Naive thymus-derived CD4-positive, alpha-beta T cell (primary cell): ENCODE data around the gene ZSCAN4. TPM values are rescaled to one million over a fixed set of nuclear protein-coding genes. Genes with fewer than 3 reads are reported as not detected.

Source experiments
- ATAC-seq: fragments of 150-1000 bp; cut with Tn5 transposase; 2 replicates; pipeline ENCODE4 v1.10.0; 2021; ENCODE audit warnings: mild to moderate bottlenecking, moderate library complexity
- CTCF ChIA-PET: fragments of 350-600 bp; sonication (Branson Sonifier 250); formaldehyde crosslinking; loops from one replicate; lab custom pipeline; 2021; ENCODE audit warnings: antibody characterized with exemption; lab: Charles Lee
- POLR2A ChIA-PET: fragments of 350-600 bp; sonication (Branson Sonifier 250); formaldehyde crosslinking; loops from one replicate; lab custom pipeline; 2021; ENCODE audit warnings: antibody characterized with exemption, inconsistent platforms; lab: Charles Lee
- DNase-seq, 9 donors: peaks; one replicate each; pipeline versions ENCODE4 v3.0.0 to v3.0.0-alpha.2; 2020 to 2022; ENCODE audit warnings: mixed read lengths in 1 of 9
- H3K27ac ChIP-seq: one replicate; pipeline ENCODE4 v1.7.0; 2013; ENCODE audit warnings: mild to moderate bottlenecking, low read depth, low read length, moderate library complexity
- H3K27me3 ChIP-seq, 2 donors: one replicate each; pipeline ENCODE4 v1.7.0; 2013; ENCODE audit warnings: low read length in 2 of 2, mild to moderate bottlenecking in 2 of 2, moderate library complexity in 2 of 2; ENCODE audit not compliant: control insufficient read depth in 2 of 2, insufficient read depth in 2 of 2
- H3K36me3 ChIP-seq, 3 experiments: 1 replicate in 2 of 3; 2 replicates in 1 of 3; pipeline ENCODE4 v1.7.0; 2013; ENCODE audit warnings: low read length in 3 of 3, mild to moderate bottlenecking in 3 of 3, moderate library complexity in 1 of 3; ENCODE audit not compliant: insufficient read depth in 3 of 3, control insufficient read depth in 2 of 3
- H3K4me1 ChIP-seq, 2 donors: one replicate each; pipeline ENCODE4 v1.7.0; 2013; ENCODE audit warnings: low read length in 2 of 2, mild to moderate bottlenecking in 2 of 2, moderate library complexity in 1 of 2; ENCODE audit not compliant: control insufficient read depth in 2 of 2, insufficient read depth in 2 of 2
- H3K4me3 ChIP-seq: 2 replicates; pipeline ENCODE4 v1.7.0; 2013; ENCODE audit warnings: mild to moderate bottlenecking, low read length
- H3K9me3 ChIP-seq, 3 experiments: 1 replicate in 2 of 3; 2 replicates in 1 of 3; pipeline ENCODE4 v1.7.0; 2013; ENCODE audit warnings: low read length in 3 of 3; ENCODE audit not compliant: control insufficient read depth in 2 of 3
- H3K27ac Mint-ChIP-seq, 9 donors: one replicate each; pipeline ENCODE4 v1.8.0; 2020 to 2022; ENCODE audit warnings: mixed read lengths in 9 of 9, mild to moderate bottlenecking in 8 of 9, moderate library complexity in 5 of 9, inconsistent platforms in 2 of 9
- H3K27me3 Mint-ChIP-seq, 5 donors: one replicate each; pipeline ENCODE4 v1.8.0; 2021 to 2022; ENCODE audit warnings: mixed read lengths in 5 of 5, mild to moderate bottlenecking in 1 of 5
- H3K36me3 Mint-ChIP-seq, 5 donors: one replicate each; pipeline ENCODE4 v1.8.0; 2020 to 2022; ENCODE audit warnings: mixed read lengths in 5 of 5, mild to moderate bottlenecking in 3 of 5, inconsistent platforms in 1 of 5
- H3K4me1 Mint-ChIP-seq, 7 donors: one replicate each; pipeline ENCODE4 v1.8.0; 2020 to 2022; ENCODE audit warnings: mixed read lengths in 7 of 7, mild to moderate bottlenecking in 3 of 7, inconsistent platforms in 1 of 7
- H3K4me3 Mint-ChIP-seq, 10 donors: one replicate each; pipeline ENCODE4 v1.8.0; 2020 to 2022; ENCODE audit warnings: mild to moderate bottlenecking in 10 of 10, mixed read lengths in 10 of 10, moderate library complexity in 6 of 10, inconsistent platforms in 2 of 10
- H3K9me3 Mint-ChIP-seq, 11 donors: one replicate each; pipeline ENCODE4 v1.8.0; 2020 to 2022; ENCODE audit warnings: mixed read lengths in 11 of 11, mild to moderate bottlenecking in 4 of 11, inconsistent platforms in 1 of 11, moderate library complexity in 1 of 11
- intact Hi-C, 2 donors: fragments of 100-400 bp; cut with micrococcal nuclease; formaldehyde crosslinking; loops; one replicate each; pipeline ENCODE4 v1.15.1; 2023
- polyA plus RNA-seq, 2 donors: library from polyadenylated mRNA; unstranded; fragments of 300-500 nt; fragmentation: Illumina TruSeq; gene quantifications; one replicate each; pipeline ENCODE4 v1.2.3, GENCODE V29; 2021
- total RNA-seq, 6 experiments: library from RNA in 5 of 6; stranded (reverse) in 5 of 6; gene quantifications; 1 replicate in 5 of 6; 2 replicates in 1 of 6; pipeline ENCODE4 v1.2.3 and lab custom pipeline; 2021 to 2026

ZSCAN4 gene
- total and polyA plus RNA-seq, 7 experiments from 2014 or later = not detected

GRCh38 chr19:57637379-57637778 lies 31.4 kb upstream of the ZSCAN4 start:
- ATAC-seq (no peak), DNase-seq (peak in 3 of 9 donors; percentile 9 to 20 (median 12))
- POLR2A ChIA-PET = no interaction called here
- H3K27me3 Mint-ChIP-seq = no peaks in the 10 kb centered on the region
- peaks cover 21 to 29% (median 28%) of the 10 kb centered on the region in 7 donors for H3K4me1 Mint-ChIP-seq
- no peak overlapping the region for H3K27ac Mint-ChIP-seq
- H3K9me3 Mint-ChIP-seq = peaks cover 19 to 88% (median 69%) of the 10 kb centered on the region in 11 donors
- Histone ChIP-seq H3K27ac (no peak overlapping the region), H3K4me3 (no peak overlapping the region), H3K9me3 (peaks cover 9 to 61% (median 35%) of the 10 kb centered on the region in 3 experiments), H3K36me3 (peaks cover 27 to 83% (median 35%) of the 10 kb centered on the region in 3 experiments), H3K4me1 (peaks cover 3 to 13% of the 10 kb centered on the region in 2 donors), H3K27me3 (no peaks in the 10 kb centered on the region)
- peaks cover 64 to 89% (median 85%) of the 10 kb centered on the region in 5 donors for H3K36me3 Mint-ChIP-seq
- intact Hi-C loops = no loop called here
- CTCF ChIA-PET = no interaction called here
- no peak overlapping the region for H3K4me3 Mint-ChIP-seq

GRCh38 chr19:57641715-57642234 lies 27.0 kb upstream of the ZSCAN4 start:
- H3K4me1 Mint-ChIP-seq = no peaks in the 10 kb centered on the region
- H3K27ac Mint-ChIP-seq = no peak overlapping the region
- H3K4me3 Mint-ChIP-seq = no peak overlapping the region
- Histone ChIP-seq H3K36me3 (peaks cover 27 to 63% (median 32%) of the 10 kb centered on the region in 3 experiments), H3K27ac (no peak overlapping the region), H3K4me1 (no peaks in the 10 kb centered on the region), H3K4me3 (peak overlapping the region; percentile 5), H3K9me3 (peaks cover 9 to 89% (median 44%) of the 10 kb centered on the region in 3 experiments), H3K27me3 (no peaks in the 10 kb centered on the region)
- DNase-seq = no peak
- H3K9me3 Mint-ChIP-seq = peaks cover 19 to 97% (median 82%) of the 10 kb centered on the region in 11 donors
- ATAC-seq = no peak
- ChIA-PET POLR2A (interaction anchor here (0.6 kb wide), 1 partner anchor 274 kb away, joined by 3 read pairs; no protein-coding TSS in a partner anchor), CTCF (no interaction called here)
- no peaks in the 10 kb centered on the region for H3K27me3 Mint-ChIP-seq
- peaks cover 42 to 78% (median 74%) of the 10 kb centered on the region in 5 donors for H3K36me3 Mint-ChIP-seq
- intact Hi-C loops = no loop called here

GRCh38 chr19:57642396-57643046 lies 26.2 kb upstream of the ZSCAN4 start:
- H3K4me3 ChIP-seq = peak overlapping the region; percentile 5
- peaks cover 27 to 56% (median 31%) of the 10 kb centered on the region in 3 experiments for H3K36me3 ChIP-seq
- Mint-ChIP-seq H3K27me3 (no peaks in the 10 kb centered on the region), H3K9me3 (peaks cover 15 to 97% (median 77%) of the 10 kb centered on the region in 11 donors), H3K27ac (no peak overlapping the region), H3K4me1 (no peaks in the 10 kb centered on the region), H3K4me3 (no peak overlapping the region), H3K36me3 (peaks cover 36 to 71% (median 67%) of the 10 kb centered on the region in 5 donors)
- H3K4me1 ChIP-seq = no peaks in the 10 kb centered on the region
- H3K27ac ChIP-seq = no peak overlapping the region
- ChIA-PET POLR2A (no interaction called here), CTCF (no interaction called here)
- DNase-seq (no peak), ATAC-seq (no peak)
- no peaks in the 10 kb centered on the region for H3K27me3 ChIP-seq
- intact Hi-C loops = no loop called here
- peaks cover 2 to 87% (median 37%) of the 10 kb centered on the region in 3 experiments for H3K9me3 ChIP-seq

GRCh38 chr19:57643734-57644133 lies 25.0 kb upstream of the ZSCAN4 start:
- H3K27ac Mint-ChIP-seq = no peak overlapping the region
- ATAC-seq (no peak), DNase-seq (no peak)
- Histone ChIP-seq H3K4me1 (no peaks in the 10 kb centered on the region), H3K36me3 (peaks cover 21 to 44% (median 29%) of the 10 kb centered on the region in 3 experiments), H3K9me3 (peaks cover 0 to 82% (median 33%) of the 10 kb centered on the region in 3 experiments), H3K4me3 (no peak overlapping the region), H3K27me3 (no peaks in the 10 kb centered on the region), H3K27ac (no peak overlapping the region)
- ChIA-PET POLR2A (interaction anchor here (0.9 kb wide), 1 partner anchor 84 kb away, joined by 3 read pairs; the partner anchor contains the start of gene ZNF671), CTCF (interaction anchor here (0.6 to 0.7 kb wide), 2 partner anchors 165 to 521 kb away, joined by 3 to 4 read pairs; no protein-coding TSS in a partner anchor)
- H3K4me3 Mint-ChIP-seq = no peak overlapping the region
- peaks cover 28 to 59% (median 55%) of the 10 kb centered on the region in 5 donors for H3K36me3 Mint-ChIP-seq
- intact Hi-C loops = no loop called here
- H3K9me3 Mint-ChIP-seq = peaks cover 15 to 97% (median 76%) of the 10 kb centered on the region in 11 donors
- no peaks in the 10 kb centered on the region for H3K27me3 Mint-ChIP-seq
- H3K4me1 Mint-ChIP-seq = no peaks in the 10 kb centered on the region

GRCh38 chr19:57648331-57649003 lies 20.3 kb upstream of the ZSCAN4 start:
- no peak for DNase-seq
- H3K36me3 Mint-ChIP-seq = peaks cover 4 to 34% (median 15%) of the 10 kb centered on the region in 5 donors
- H3K9me3 Mint-ChIP-seq = peaks cover 22 to 89% (median 51%) of the 10 kb centered on the region in 11 donors

GRCh38 chr19:57651654-57651996 lies 17.1 kb upstream of the ZSCAN4 start:
- CTCF ChIA-PET = no interaction called here
- no peaks in the 10 kb centered on the region for H3K4me1 ChIP-seq
- ATAC-seq (no peak), DNase-seq (no peak)
- H3K9me3 Mint-ChIP-seq = peaks cover 35 to 92% (median 64%) of the 10 kb centered on the region in 11 donors
- H3K9me3 ChIP-seq = peaks cover 0 to 58% (median 0%) of the 10 kb centered on the region in 3 experiments
- peaks cover 0 to 7% (median 0%) of the 10 kb centered on the region in 7 donors for H3K4me1 Mint-ChIP-seq
- peaks cover 0 to 45% (median 17%) of the 10 kb centered on the region in 5 donors for H3K36me3 Mint-ChIP-seq
- H3K27me3 Mint-ChIP-seq = peaks cover 0 to 50% (median 29%) of the 10 kb centered on the region in 5 donors
- no peak overlapping the region for H3K27ac Mint-ChIP-seq
- intact Hi-C loops = no loop called here
- H3K4me3 Mint-ChIP-seq = no peak overlapping the region
- H3K4me3 ChIP-seq = no peak overlapping the region
- H3K27ac ChIP-seq = no peak overlapping the region
- H3K27me3 ChIP-seq = no peaks in the 10 kb centered on the region
- H3K36me3 ChIP-seq = no peaks in the 10 kb centered on the region
- POLR2A ChIA-PET = no interaction called here

More at GRCh38 chr19:57648331-57649003, 20.3 kb upstream of the ZSCAN4 start:
- no peaks in the 10 kb centered on the region for H3K36me3 ChIP-seq
- intact Hi-C loops = no loop called here
- H3K27me3 ChIP-seq = no peaks in the 10 kb centered on the region
- peaks cover 0 to 68% (median 4%) of the 10 kb centered on the region in 3 experiments for H3K9me3 ChIP-seq
- Mint-ChIP-seq H3K4me1 (peaks cover 0 to 7% (median 0%) of the 10 kb centered on the region in 7 donors), H3K27ac (no peak overlapping the region), H3K27me3 (peaks cover 0 to 19% (median 5%) of the 10 kb centered on the region in 5 donors), H3K4me3 (no peak overlapping the region)
- ChIA-PET POLR2A (no interaction called here), CTCF (no interaction called here)
- no peaks in the 10 kb centered on the region for H3K4me1 ChIP-seq
- H3K27ac ChIP-seq = no peak overlapping the region
- no peak for ATAC-seq
- no peak overlapping the region for H3K4me3 ChIP-seq
